Measurements from ENCODE around the gene ZNF175.

DNA sequence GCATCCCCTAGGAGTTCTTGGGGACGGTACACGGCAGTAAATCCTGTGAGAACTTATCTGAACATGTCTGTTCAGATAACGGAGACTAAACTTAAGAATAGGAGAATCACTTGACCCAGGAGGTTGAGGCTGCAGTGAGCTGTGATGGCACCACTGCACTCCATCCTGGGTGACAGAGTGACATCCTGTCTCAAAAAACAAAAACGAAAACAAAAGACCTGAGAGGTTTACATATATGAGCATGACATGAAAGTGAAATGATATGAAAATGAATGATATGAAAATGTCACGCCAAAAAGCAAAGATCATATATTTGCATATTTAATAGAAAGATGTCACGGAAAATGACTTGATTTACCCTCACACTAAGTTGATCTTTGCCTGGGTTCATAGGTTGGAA lies 5.8 kb downstream of the ZNF175 start:
- TF ChIP-seq, protein P1, sequence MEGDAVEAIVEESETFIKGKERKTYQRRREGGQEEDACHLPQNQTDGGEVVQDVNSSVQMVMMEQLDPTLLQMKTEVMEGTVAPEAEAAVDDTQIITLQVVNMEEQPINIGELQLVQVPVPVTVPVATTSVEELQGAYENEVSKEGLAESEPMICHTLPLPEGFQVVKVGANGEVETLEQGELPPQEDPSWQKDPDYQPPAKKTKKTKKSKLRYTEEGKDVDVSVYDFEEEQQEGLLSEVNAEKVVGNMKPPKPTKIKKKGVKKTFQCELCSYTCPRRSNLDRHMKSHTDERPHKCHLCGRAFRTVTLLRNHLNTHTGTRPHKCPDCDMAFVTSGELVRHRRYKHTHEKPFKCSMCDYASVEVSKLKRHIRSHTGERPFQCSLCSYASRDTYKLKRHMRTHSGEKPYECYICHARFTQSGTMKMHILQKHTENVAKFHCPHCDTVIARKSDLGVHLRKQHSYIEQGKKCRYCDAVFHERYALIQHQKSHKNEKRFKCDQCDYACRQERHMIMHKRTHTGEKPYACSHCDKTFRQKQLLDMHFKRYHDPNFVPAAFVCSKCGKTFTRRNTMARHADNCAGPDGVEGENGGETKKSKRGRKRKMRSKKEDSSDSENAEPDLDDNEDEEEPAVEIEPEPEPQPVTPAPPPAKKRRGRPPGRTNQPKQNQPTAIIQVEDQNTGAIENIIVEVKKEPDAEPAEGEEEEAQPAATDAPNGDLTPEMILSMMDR (IDR thresholded peaks at IDR 0.05), result no peak
- TF ChIP-seq ZFX (IDR thresholded peaks at IDR 0.05; ENCODE audit: borderline replicate concordance), result no peak
